Measurements from ENCODE around the gene TEX29.

Gene TEX29

DNA sequence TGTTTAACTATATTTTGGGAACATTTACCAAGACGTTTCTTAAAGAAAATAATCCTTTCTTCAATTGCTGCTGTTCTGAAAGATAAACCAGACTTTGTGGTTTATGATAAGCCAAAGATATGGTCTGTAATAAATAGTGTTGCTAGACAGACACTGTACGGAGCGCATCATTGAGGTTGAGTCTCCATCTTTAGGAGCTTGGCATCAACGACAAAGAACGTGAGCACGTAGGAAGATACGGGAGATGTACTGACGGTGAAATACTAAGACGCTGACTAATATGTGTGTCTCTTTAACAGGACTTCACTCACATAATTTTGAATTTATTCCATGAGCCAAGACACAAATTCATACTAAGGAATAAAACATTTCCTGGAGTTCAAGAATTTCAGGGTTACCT lies 16.2 kb downstream of the TEX29 start:
- Mint-ChIP-seq H3K4me3 (no peak overlapping the region), H3K27me3 (no peaks in the 10 kb centered on the region), H3K36me3 (no peaks in the 10 kb centered on the region), H3K9me3 (peaks cover 3% of the 10 kb centered on the region), H3K4me1 (peaks cover 2% of the 10 kb centered on the region), H3K27ac (no peak overlapping the region)
- CTCF ChIA-PET = no interaction called here
- no peak for DNase-seq

DNA sequence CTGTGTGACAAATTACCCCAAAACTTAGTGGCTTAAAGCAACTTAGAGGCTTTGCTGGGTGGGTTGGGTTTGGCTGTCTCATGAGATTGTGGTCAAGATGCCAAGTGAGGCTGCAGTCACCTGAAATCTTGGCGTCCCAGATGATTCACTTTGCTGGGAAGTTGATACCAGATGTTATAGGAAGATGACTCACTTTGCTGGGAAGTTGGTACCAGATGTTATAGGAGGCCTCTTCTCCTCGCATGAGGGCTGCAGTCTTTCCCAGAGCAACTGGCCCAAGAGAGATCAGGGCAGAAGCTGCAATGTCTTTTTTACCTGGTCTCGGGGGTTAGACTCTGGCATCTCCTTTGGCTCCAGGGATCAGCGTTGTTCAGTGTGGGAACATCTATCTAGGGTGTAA lies 16.8 kb downstream of the TEX29 start:
- H3K9me3 Mint-ChIP-seq = peaks cover 3% of the 10 kb centered on the region
- H3K36me3 Mint-ChIP-seq = no peaks in the 10 kb centered on the region
- no peak overlapping the region for H3K4me3 Mint-ChIP-seq
- H3K27me3 Mint-ChIP-seq = no peaks in the 10 kb centered on the region
- H3K4me1 Mint-ChIP-seq = peaks cover 2% of the 10 kb centered on the region
- CTCF ChIA-PET = no interaction called here
- no peak for DNase-seq
- H3K27ac Mint-ChIP-seq = no peak overlapping the region

DNA sequence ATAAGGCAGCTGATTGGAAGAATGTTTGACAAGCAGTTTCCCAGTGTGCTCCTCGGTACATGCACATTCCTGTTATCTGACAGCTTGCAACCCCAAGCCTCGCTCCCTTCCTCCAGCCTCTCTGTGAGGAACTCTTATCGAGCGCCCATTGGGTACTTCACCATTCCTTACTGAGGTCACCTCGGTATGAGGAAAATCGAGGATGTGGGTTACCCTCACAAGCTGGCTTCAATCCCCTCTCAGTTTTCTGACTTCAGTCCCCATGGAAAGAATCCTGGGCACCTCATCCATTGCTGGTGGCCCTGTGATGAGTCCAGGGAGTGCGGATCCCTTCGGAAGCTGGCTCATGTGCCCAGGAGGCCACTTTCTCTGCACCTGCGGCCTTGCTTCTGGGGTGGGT lies 17.3 kb downstream of the TEX29 start:
- H3K9me3 Mint-ChIP-seq = peaks cover 3% of the 10 kb centered on the region
- no peak overlapping the region for H3K4me3 Mint-ChIP-seq
- no peak overlapping the region for H3K27ac Mint-ChIP-seq
- CTCF ChIA-PET = no interaction called here
- no peaks in the 10 kb centered on the region for H3K27me3 Mint-ChIP-seq
- DNase-seq = no peak
- H3K4me1 Mint-ChIP-seq = peaks cover 2% of the 10 kb centered on the region
- no peaks in the 10 kb centered on the region for H3K36me3 Mint-ChIP-seq

DNA sequence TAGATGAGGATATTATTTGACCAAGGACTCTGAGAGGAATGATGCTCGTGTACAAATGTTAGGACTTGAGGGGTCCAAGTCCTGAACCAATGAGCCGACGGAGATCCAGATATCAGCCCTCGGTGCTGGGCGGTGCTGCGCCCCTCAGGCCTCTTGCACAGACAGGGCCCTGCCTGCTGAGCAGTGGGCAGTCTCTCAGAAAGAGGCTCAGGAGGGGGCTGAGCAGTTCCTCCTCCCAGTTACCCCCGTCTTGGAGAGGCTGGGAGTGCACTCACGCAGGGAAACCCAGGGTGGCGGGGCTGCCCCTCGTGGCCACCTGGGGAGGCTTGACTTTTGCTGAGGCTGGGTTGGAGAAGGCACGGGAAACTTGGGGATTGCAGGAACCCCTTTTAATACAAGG lies 18.4 kb downstream of the TEX29 start:
- H3K4me1 Mint-ChIP-seq = peaks cover 2% of the 10 kb centered on the region
- no peak overlapping the region for H3K27ac Mint-ChIP-seq
- H3K4me3 Mint-ChIP-seq = no peak overlapping the region
- peaks cover 3% of the 10 kb centered on the region for H3K9me3 Mint-ChIP-seq
- CTCF ChIA-PET = no interaction called here
- H3K36me3 Mint-ChIP-seq = no peaks in the 10 kb centered on the region
- no peaks in the 10 kb centered on the region for H3K27me3 Mint-ChIP-seq
- DNase-seq = no peak

DNA sequence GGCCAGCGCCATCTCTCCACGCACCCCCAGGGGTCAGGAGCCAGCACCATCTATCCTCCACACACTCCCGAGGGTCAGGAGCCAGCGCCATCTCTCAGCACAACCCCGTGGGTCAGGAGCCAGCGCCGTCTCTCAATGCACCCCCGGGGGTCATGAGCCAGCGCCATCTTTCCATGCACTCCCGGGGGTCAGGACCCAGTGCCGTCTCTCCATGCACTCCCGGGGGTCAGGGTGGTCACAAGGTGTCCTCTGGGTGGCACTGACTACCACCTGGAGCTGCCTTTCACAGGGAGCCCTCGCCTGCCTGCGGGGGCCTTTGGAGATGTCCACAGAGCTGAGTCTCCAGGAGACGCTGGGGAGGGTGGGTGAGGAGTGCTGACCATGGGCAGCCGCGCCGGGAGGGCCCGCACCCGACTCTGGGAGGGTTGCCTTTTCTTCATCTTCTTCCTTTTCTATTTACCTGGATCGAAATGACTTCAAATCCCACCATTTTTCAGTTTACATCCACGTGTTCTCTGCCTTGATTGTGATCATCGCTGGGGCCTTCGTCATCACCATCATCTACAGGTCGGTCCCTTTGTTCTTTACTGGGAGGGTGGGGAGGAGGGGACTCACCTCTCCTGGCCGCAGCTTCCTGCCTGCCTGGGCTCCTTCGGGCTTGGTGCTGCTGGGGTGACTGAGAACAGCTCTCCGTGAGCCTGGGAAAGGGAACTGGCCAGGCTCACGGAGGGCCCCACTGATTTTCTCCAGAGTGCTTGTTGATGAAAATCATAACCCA lies 19.1 kb downstream of the TEX29 start:
- Mint-ChIP-seq H3K27me3 (no peaks in the 10 kb centered on the region), H3K4me1 (no peaks in the 10 kb centered on the region), H3K9me3 (no peaks in the 10 kb centered on the region), H3K36me3 (no peaks in the 10 kb centered on the region), H3K27ac (no peak overlapping the region), H3K4me3 (no peak overlapping the region)
- no peak for DNase-seq
- CTCF ChIA-PET = no interaction called here

DNA sequence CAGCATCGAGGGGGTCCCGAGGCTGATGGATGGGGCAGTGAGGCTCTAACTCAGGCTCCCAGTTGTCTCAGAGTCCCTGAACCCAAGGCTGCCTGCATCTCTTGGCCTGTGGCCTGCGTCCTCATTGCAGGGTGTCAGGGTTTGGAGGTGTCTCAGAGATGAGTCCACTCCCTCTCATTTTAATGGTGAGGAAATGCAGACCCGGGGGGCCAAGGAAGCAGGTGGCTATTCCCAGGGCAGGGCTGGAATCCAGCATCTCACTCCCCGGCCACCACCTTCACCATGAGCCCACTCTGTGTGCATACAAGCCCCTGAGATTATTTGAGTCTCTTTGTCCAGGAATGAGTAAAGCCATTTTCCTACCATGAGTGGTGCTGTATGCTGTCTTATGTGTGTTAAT lies 21.4 kb downstream of the TEX29 start:
- Mint-ChIP-seq H3K4me1 (no peaks in the 10 kb centered on the region), H3K27me3 (no peaks in the 10 kb centered on the region), H3K9me3 (no peaks in the 10 kb centered on the region), H3K36me3 (no peaks in the 10 kb centered on the region), H3K27ac (no peak overlapping the region), H3K4me3 (no peak overlapping the region)
- DNase-seq = no peak
- CTCF ChIA-PET = no interaction called here

DNA sequence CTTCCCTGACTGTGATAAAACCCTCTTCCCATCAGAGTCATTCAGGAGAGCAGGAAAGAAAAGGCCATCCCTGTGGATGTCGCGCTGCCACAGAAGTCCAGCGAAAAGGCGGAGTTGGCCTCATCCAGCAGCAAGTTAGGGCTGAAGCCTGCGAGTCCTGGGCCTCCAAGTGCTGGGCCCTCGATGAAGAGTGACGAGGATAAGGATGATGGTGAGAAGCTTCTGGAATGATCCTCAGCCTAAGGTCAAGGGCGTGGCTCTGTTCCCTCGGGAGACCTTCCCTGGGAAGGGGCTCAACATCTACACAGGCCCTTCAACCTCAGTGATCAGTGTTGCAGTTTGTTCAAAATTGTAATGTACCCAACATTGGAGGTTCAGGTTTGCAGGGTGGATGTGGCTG lies 22.3 kb downstream of the TEX29 start:
- Mint-ChIP-seq H3K27ac (no peak overlapping the region), H3K27me3 (no peaks in the 10 kb centered on the region), H3K4me3 (no peak overlapping the region), H3K36me3 (no peaks in the 10 kb centered on the region), H3K4me1 (no peaks in the 10 kb centered on the region), H3K9me3 (no peaks in the 10 kb centered on the region)
- CTCF ChIA-PET = no interaction called here
- no peak for DNase-seq

DNA sequence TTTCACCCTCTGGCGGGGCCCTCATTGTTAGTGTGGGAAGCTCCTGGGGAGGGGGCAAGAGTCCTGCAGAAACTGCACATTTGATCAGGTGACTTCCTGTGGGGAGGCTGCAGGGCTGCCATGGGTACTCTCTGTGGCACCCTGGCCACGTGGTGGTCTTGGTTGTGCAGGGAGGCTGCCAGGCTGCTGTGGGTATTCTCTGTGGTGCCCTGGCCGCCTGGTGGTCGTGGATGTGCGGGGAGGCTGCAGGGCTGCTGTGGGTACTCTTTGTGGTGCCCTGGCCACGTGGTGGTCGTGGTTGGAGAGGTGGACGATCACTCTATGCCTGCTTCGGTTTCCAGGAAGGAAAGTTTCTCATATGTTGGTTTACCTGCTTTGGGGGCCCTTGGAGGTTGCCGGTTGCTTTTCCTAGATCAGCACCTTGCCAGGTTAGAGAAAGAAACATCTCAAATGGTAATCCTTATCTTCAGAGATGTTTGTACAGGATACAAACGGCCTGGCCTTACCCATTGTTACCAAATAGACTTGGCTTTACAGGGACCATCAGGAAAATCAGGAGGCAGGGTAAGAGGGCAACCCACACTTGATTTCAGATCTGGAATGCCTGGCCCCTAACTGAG lies 22.9 kb downstream of the TEX29 start:
- no peaks in the 10 kb centered on the region for H3K36me3 Mint-ChIP-seq
- H3K9me3 Mint-ChIP-seq = no peaks in the 10 kb centered on the region
- no peak overlapping the region for H3K4me3 Mint-ChIP-seq
- H3K4me1 Mint-ChIP-seq = no peaks in the 10 kb centered on the region
- no peak overlapping the region for H3K27ac Mint-ChIP-seq
- no peaks in the 10 kb centered on the region for H3K27me3 Mint-ChIP-seq
- DNase-seq = no peak
- CTCF ChIA-PET = no interaction called here

DNA sequence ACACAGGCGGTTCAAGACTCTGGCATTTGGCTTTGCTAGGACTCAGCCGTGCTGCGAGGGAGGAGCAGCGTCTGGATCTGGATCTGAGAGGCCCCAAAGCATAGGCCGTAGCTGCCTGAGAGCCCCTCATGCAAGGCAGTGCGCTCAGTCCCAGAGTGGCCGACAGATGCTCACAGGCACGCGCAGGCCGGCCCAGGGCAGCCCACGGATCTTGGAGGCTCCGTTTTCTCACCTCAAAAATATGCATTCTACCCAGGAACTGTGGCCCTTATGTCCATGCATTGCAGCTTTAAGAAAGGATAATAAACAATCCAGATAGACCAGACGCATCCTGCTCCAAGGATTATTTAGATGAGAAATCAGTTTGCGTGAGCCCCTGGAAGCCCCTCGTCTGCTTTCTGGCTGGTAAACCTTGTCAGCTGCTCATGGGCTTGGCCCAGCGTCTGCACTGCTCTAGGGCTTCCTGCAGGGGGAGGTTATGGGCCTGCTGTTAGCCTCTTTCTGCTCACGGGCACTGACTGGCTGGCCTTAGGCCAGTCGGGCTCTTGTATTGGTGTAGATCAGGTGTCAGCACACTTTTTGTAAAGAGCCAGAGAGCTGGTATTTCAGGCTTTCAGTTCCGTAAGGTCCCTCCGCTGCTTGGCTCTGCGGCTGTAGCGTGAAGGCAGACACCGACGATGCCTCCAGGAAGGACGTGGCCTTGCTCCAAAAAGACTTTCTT lies 24.2 kb downstream of the TEX29 start:
- H3K27ac Mint-ChIP-seq = no peak overlapping the region
- CTCF ChIA-PET = no interaction called here

DNA sequence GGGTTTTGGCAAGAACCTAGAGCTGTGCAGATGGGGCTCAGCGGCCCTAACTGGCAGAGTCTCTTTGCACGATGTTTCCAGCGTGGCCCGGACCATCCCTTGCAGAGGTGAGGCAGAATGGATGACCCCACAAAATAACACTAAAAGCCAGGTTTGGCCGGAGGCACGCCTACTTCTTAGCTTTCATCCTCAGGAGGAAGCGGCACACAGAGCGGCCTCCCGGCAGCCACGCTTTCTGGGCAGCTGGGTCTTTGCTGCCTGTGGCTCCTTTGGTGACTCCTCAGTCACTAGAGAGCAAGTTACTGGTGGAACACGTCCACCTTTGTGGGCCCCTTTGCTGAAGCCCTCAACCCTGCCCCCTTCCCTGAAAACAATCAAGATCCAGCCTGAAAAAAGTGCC lies 25.2 kb downstream of the TEX29 start:
- no peaks in the 10 kb centered on the region for H3K4me1 Mint-ChIP-seq
- no peaks in the 10 kb centered on the region for H3K36me3 Mint-ChIP-seq
- H3K4me3 Mint-ChIP-seq = no peak overlapping the region
- no peaks in the 10 kb centered on the region for H3K9me3 Mint-ChIP-seq
- no peaks in the 10 kb centered on the region for H3K27me3 Mint-ChIP-seq
- no peak for DNase-seq
- H3K27ac Mint-ChIP-seq = no peak overlapping the region
- CTCF ChIA-PET = no interaction called here

More for the DNA sequence above, 24.2 kb downstream of the TEX29 start:
- Mint-ChIP-seq H3K9me3 (no peaks in the 10 kb centered on the region), H3K4me1 (no peaks in the 10 kb centered on the region), H3K36me3 (no peaks in the 10 kb centered on the region), H3K27me3 (no peaks in the 10 kb centered on the region), H3K4me3 (no peak overlapping the region)
- no peak for DNase-seq

DNA sequence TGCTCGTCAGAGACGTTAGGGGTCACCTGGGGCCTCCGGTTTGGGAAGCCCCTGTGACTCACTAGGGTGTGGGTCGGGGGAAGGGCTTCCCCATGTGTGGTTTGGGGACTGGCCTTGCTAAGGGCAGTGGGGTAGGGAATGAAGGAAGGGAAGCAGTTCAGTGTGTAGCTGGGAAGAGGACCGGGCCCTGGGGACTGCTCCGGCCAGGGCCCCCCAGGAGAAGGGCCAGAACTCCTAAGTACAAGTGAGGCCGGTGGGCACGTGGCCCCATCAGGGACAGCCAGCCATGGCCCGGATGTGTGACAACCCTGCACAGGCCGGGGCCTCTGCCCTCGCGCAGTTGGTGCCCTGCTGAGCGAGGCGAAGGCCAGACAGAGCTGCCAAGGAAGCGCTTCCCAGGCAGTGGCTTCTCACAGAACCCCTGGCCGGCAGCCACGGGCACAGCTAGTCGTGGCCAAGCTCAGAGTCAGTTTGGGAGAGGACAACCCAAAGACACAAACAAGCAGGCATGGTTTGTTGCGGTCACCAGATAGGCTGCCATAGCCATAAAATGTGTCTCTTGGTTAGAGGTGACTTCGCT lies 25.7 kb downstream of the TEX29 start:
- CTCF ChIA-PET = no interaction called here
- Mint-ChIP-seq H3K9me3 (no peaks in the 10 kb centered on the region), H3K27ac (no peak overlapping the region), H3K27me3 (no peaks in the 10 kb centered on the region), H3K4me3 (no peak overlapping the region), H3K36me3 (no peaks in the 10 kb centered on the region), H3K4me1 (no peaks in the 10 kb centered on the region)
- no peak for DNase-seq

DNA sequence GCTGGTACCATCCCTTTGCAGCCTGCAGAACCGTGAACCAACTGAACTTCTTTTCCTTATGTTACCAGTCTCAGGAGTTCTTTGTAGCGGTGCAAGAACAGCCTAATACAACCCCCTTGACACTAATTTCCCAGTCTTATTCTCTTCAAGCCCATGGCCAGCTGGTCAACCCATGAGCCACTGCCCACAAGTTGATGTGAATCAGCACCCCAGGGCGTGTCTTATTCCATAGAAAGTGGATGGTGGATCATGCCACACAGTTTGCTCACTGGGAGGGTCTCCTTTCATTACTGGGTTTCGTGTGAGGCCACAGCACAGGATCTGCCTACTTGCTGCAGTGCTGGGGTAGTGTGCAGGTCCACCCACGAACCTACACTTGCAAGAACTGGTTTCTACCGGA lies 27.0 kb downstream of the TEX29 start:
- Mint-ChIP-seq H3K4me1 (no peaks in the 10 kb centered on the region), H3K36me3 (no peaks in the 10 kb centered on the region), H3K4me3 (no peak overlapping the region), H3K9me3 (no peaks in the 10 kb centered on the region), H3K27me3 (no peaks in the 10 kb centered on the region), H3K27ac (no peak overlapping the region)
- no peak for DNase-seq
- CTCF ChIA-PET = interaction anchor here (1.1 kb wide), 1 partner anchor 39 kb away, joined by 3 read pairs; no protein-coding TSS in a partner anchor

DNA sequence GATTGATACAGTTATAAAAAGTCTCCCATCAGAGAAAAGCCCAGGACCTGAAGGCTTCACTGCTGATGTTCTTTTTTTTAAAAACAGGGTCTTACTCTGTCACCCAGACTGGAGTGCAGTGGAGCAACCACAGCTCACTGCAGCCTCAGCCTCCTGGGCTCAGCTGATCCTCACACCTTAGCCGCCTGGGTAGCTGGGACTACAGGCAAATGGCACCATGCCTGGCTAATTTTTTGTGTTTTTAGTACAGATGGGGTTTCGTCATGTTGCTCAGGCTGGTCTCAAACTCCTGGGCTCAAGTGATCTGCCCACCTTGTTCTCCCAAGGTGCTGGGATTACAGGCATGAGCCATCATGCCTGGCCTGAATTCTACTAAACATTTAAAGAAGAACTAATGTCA lies 33.1 kb downstream of the TEX29 start:
- Mint-ChIP-seq H3K4me3 (no peak overlapping the region), H3K9me3 (no peaks in the 10 kb centered on the region), H3K27ac (no peak overlapping the region), H3K4me1 (no peaks in the 10 kb centered on the region), H3K27me3 (peaks cover 9% of the 10 kb centered on the region), H3K36me3 (no peaks in the 10 kb centered on the region)
- DNase-seq = no peak
- CTCF ChIA-PET = no interaction called here

DNA sequence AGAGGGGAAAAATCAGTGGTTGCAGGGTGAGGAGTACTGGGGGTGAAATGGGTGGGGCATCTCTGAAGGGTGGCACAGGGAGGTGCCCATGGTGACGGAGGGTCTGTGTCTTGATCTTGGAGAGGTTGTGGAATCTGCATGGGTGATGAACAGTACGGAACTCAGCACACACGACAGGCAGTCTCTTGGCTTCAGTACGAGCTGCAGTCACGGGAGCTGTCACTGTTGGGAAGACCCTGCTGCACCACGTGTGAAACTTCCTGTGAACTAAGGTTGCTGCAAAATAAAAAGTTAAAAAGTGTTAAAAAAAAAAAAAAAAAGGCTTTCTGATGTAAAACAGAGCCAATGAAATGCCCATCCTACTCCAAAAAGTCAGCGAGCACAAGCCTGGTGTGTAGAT lies 34.3 kb downstream of the TEX29 start:
- Mint-ChIP-seq H3K27ac (no peak overlapping the region), H3K9me3 (no peaks in the 10 kb centered on the region), H3K36me3 (no peaks in the 10 kb centered on the region), H3K27me3 (peaks cover 9% of the 10 kb centered on the region), H3K4me1 (no peaks in the 10 kb centered on the region), H3K4me3 (no peak overlapping the region)
- CTCF ChIA-PET = no interaction called here
- DNase-seq = no peak

DNA sequence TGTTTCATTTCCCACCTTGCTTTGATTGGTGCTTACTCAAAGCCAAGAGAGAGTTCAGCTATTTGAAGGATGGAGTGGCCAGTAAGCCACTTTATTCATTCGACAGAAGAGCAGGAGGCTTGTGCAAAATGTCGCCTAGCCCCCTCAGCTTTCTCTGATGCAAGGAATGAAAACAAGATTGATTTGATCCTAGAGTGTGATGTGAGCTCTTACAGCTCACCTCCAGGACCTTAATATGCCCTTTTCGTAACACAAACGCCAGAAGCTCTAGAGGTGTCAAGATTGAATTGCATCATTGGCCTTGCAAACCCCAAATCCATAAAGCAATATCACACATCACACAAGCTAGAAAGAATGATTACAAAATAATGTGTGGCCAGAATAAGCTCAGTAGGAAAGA lies 36.4 kb downstream of the TEX29 start:
- Mint-ChIP-seq H3K27ac (no peak overlapping the region), H3K36me3 (no peaks in the 10 kb centered on the region), H3K9me3 (no peaks in the 10 kb centered on the region), H3K27me3 (peaks cover 14% of the 10 kb centered on the region), H3K4me1 (no peaks in the 10 kb centered on the region), H3K4me3 (no peak overlapping the region)
- CTCF ChIA-PET = no interaction called here
- no peak for DNase-seq
